KG1 (cell line): ENCODE results near the gene ZEB2.

Source experiments
- DNase-seq: peaks from one replicate; lab custom pipeline; 2025; lab: John Stamatoyannopoulos, UW

The ZEB2 gene

DNA sequence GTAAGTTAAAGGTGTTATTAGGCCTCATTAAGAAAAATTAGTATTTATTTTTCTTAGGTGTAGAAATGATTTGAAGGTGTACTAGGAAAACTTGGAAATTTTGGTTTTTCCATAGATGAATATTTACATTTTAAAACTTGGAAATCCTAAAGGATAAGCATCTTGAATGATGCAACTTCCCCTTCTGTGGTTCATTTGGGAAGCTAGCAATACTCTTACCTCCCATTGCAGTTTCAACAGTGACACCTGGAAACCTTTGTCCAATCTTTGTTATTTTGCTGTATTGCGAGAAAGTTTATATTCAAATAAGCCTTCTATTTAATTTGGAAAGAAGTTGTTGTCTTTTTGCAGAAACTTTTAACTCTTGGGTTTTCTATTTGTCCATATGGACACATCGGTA is 68.5 kb downstream of the ZEB2 start:
- DNase-seq = no peak

DNA sequence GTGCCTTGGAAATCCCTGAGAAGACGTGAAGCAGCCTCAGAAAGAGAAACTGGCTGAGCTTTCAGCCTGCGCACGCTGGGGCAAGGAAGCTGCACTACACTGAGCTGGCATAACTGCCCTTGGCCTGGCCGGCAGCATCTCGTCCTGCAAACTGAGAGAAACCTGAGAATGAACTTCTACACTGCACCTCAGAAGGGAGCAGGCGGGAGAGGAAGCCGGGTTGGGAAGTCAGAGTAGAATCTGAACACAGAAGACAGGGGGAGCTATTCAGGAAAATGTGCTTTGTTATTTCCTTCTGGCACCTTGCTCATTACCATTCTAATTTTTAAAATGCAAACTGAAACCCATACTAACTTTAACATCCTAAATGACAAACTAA is 70.9 kb downstream of the ZEB2 start:
- DNase-seq = no peak

DNA sequence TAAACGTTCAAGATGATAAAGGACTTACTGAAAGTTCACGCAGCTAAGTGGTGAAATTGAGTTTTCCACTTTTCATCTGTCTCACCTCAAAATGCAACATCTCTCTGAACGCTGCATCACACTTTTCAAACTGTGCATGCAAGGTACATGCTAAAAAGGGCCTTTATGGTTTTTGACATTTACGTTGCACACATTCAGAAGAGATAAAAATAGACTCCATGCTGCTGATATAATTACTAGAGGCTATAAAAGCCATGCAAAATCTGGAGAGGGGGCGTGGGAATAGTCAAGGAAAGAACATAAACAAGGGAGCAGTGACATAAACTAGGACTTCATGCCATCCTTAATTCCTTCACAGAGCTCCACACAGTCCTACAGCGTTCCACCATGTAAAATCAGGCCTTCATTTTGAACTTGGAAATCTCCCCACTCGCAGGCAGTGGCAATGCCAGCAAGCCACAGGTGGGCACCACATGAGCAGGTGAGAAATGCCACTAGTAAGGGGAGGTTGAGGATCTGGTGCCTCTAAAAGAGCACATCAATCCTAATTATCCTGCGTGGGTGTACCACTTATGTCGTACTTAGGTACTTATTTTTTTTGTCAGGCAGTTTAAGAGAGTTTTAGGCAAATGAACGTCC is 71.4 kb downstream of the ZEB2 start:
- DNase-seq = no peak

DNA sequence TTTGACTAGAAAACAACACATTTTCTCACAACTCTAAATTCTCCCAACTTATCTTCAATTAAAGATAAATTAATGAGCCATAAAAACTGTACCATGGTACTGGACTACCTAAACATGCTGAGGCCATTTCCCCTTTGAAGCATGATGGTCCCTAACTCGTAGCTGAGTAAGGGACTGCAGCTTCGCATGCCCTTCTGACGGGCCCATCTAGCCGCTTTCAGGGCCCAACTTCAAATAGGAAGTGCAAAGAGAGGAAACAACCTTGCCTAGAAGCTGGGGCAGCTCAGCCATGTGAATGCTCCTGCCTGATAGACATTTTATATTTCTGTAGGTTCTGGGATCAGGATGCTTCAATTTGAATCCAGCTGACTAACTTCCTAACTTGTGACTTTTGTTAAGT is 72.4 kb downstream of the ZEB2 start:
- no peak for DNase-seq

DNA sequence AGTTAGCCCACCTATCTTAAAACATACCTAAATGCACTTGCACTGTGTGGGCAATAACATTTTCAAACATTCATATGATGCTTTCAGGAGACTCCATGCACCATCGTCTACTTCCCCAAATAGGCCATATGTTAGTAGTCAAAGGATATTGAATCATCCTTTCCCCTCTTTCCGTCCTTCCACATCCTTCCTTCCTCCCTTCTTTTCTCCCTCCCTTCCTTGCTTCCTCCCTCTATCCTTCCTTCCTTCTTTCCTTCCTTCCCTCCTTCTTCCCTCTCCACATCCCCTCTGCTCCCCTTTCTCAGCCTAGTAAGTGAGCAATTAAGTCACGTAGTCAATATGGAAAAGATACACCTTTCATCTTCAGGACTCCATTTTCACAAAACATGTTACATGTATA is 73.8 kb downstream of the ZEB2 start:
- no peak for DNase-seq

DNA sequence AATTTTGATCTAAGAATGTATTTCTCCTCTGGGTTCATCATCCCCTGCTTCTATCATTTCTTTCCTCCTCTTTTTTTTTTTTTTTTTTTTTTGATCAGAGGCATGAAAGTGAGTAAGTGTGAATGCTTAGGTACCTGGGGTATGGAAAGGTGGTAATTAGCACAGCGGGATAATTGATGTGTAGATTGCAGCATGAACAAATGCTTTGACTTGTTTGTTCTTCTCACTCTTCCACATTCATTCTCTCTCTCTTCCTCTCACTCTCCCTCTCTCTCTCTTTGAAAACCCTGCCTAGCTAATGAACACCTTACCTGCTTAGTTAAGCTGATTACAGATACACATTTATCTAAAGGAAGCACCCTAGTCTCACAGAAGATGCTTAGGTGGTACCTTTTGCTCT is 74.7 kb downstream of the ZEB2 start:
- DNase-seq = no peak

DNA sequence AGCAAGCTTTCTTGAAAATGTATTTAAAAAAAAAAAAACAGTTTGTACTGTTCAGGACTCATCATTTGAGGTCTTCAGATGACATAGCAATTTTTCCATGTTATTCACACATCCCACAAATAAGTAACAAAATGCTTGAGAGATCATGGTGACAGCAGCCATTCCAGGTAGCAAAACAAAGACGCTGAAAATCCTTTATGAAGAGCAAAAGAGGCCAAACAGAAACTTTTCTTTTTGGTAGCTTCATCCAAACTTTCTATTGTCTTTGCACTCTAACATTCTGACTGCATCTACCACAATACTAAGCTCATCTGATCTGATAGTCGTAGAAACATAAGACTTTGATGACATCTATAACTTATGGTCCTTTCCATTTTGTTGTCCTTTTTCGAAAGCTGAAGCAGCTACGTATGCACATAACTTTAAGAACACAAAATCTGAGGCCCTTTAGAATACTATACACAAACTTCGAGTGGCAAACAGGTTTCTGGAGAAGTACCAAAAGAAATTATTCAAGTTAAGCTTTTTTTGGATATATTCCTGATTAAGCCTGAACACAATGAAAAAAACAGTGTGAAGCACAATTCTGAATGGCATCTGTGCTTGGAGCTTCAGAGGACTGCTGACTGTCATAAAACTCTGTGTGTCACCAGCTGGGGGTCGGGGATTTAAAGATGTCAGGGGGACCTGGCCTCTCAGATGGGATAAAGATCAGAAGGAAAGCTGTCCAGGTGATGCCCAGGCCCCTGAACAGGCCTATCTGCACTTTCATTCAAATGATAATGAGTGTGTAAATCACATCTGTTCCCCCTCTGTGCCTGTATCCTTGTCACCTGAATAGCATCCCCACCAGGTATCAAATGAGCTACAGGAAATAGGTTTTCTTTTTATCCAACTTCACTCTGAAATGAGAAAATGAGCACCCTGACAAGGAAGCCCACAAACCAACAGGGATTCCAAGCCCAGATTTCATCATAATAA is 75.8 kb downstream of the ZEB2 start:
- DNase-seq = no peak

DNA sequence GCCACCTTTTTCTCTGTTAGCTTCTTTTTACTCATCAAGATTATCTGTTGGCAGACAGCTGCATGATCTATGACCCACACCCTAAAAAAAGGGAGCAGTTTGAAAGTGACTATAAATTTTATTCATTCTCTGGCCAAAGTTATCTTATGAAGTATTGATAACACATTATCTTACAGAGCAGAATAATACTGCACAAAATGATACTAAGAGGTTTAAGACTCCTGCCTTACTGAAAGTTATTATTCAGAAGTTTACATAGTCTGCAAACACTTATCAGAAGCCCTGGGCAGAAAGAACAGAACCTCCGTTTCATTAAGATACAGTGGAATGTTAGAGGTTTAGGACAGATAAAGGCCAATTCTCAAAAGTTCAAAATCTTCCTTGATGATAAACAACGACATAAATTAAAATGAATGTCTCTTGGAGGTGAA is 78.2 kb downstream of the ZEB2 start:
- no peak for DNase-seq

DNA sequence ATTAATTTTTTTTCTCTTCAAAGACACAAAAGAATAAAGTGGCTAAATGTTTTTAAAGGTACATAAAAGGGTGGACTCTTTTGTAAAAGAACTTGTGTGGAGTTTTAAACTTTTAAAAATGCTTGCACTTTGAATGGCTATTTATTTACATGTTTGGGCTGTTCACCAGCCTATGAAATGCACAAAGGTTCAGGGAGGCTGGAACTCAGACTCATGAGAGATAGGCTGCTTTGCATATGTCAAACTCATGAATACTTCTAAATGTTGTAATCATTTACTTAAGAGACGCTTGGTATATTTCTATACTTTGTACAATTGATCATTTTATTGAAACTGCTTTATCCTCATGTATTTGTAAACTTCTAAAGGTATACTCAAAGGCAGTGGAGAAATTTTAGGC is 79.9 kb downstream of the ZEB2 start:
- DNase-seq = no peak

DNA sequence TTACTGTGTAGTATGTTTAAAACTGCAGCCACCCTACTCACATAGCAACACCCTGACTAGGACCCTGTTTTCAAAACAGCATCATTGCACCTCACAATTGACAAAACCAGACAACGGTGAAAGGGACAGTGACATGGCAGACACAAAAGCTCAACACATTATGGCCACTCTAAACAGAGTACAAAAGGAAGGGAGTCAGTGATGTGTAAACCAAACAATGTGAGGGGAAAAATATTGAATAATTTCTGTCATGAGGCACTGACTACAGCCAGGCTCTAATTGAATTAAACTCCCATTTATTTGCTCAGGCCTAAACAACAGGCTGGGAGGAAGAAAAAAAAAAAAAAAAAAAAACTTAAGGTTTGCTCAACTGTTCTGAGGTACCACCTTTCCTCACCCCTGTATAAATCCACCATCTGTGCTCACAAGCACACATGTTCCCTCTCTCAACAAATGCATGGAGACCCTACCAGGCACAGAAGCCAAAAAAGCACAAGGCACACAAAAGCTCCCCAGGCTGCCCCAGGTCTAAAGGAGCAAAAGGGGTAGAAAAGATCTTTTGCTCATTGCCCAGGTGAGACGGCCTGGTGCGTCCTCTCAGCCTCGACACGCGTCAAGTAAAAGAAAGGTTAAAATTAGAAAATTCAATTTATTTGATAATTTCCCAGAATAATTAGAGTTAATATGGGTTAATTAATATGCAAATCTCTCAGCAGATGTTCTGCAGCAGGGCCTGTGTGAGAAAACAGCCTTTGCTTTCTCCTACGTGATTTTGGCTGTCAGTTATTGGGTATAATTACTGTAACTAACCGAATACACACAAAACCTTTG is 80.9 kb downstream of the ZEB2 start:
- no peak for DNase-seq

DNA sequence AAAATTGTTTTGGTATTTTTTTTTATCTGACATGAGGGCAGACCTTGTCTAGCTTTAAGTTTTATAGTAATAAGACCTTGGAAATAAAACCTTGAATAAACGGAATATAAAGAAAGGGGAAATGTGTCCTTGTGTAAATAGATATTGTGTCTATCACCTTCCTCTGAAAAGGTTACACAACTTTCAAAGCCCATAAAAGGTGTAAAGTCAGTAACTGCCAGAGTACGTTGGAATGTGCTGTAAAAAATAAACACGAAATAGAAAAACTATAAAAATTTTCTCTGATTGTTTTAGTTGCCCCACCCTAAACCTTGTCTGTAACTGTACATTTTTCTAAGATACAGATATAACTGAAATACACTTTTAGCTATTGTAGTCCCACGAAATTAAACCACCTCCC is 82.3 kb downstream of the ZEB2 start:
- DNase-seq = no peak

DNA sequence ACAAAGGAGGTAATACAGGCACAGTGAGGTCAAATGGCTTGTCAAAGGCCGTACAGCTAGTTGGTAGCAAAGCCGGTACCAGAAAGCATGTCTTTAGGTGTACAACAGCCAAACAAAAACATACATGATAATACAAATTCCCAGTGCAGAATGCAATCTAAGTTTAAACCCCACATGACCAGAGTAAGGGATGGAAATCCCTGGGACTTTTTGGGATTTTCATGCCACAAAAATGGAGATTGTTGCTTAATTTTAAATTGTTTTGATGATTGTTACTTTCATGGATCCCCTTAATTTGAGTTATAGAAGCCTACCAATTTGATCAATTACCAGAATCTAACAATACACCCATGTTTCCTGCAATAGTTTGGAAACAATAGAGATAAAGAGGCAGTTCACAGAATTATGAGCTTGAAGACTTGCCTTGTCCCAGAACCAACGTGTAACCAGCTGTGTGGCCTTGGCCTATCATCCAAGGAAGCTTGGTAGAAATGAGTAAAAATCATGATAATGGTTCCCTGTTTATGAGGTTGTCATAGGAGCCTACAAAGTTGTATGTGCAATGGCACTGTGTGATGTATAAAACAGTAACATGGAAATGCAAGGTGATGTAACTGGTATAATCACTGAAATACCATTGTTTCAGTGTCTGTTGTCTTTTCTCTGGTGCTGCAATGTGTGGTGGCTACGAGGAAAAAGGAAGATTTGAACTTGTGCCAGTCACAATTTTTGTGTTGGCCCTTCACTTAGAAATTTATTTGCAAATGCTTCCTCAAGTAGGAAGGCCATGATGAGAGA is 85.3 kb downstream of the ZEB2 start:
- DNase-seq = no peak

DNA sequence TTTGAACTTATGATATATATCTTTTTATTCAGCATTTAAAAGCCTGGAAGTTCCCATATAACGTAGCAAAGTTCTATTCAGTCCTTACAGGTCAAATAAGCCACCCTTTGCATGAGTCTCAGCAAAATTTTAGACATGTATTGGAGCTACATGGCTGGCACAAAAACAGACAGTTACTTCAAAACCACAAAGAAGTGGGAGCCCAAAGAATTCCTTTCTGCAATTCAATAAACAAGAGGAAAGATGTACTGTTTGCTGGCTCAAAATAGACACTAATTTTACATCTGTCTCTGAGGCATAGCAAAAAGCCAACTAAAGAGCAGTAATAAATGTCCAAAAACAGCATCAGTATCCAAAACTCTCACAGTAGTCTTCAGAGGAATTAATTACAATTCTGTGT is 87.0 kb downstream of the ZEB2 start:
- DNase-seq = no peak

DNA sequence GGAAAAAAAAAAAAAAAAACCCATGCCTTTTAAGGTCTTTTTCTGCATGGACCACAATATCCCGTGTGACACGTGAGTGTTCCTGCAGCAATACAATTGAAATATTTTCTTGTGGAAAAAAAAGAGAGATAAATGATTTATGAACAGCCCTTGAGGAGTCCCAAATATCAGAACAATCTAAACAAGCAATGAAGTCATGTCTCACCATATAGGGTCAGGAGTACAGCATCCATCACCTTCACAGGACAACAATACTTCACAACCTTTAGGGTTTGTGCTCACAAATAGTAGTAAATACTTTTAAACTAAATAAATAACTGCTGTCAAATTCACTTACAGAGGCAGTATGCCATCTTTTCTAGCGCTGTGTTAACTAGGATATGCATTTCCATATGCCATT is 87.9 kb downstream of the ZEB2 start:
- no peak for DNase-seq

DNA sequence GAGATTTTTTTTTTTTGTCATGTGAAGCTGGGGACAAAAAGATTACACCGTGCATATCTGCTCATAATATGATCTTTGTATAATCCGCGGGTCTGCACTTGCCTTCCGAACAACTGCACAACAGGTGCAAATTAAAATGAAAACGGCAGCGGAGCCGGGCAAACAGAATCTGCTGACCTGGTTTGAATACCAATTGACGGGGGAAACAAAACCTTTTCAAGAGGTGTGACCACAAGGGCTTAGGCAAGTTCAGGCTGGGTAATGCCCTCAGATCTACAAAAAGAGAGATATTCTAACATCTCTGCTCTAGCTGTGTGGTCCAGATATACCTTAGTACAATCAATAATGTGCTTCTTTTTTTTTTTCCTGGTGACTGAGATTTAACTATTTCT is 88.5 kb downstream of the ZEB2 start:
- no peak for DNase-seq

DNA sequence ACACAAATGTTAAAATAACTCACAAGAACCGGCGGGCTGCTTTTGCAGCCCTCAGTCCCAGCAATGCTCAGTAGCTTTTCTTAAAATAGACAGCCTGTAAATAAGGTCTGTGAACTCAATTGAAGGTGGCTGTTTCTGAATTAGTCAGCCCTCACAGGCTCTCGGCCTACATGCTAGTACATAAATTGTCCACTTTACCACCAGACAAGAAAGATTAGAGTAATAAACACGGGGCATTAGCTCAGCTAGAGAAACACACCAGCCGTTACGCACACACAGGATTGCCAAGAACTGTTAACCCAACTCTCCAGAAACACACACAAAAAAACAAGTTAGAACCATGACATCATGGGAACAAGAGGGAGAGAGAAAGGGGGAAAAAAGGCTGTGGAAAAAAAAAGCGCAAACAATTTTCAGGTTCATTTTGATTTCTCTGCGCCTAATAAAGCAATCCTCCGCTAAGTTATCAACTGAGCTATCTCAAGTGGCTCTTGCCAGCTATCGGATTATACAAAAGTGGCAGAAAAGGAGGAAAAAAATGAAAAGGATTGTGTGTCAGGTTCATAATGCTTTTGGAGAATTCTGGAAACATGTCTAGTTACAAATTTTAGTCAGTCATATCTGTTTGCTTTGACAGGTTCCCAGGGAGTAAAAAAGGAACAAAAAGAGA is 89.1 kb downstream of the ZEB2 start:
- DNase-seq = no peak

DNA sequence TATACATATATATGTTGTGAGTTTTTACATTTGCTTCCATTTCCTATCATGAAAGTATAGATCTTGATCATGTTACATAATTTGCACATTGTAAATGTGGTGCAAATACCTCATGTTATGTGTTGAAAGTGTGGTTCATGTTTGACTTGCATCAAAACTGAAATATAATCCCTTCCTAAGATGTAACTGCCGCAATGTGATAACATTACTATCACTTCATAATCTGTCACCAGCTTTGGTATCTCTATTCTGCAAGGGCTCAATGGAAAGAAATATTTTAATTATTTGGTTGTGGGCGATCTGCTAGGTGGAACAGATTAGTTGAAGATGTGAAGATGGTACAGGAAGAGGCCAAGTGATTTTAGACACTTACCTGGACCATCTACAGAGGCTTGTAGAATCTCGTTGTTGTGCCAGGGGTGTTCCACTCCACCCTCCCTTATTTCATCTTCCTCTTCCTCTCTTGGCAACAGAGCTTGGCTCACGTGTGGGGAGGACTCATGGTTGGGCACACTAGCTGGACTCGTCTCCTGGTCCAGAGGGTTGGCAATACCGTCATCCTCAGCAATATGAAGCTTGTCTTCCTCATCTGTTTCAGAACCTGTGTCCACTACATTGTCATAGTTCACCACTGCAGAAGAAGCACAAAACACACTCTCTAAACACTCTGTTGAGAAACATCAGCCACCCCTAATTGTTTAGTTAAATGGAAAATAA is 90.4 kb downstream of the ZEB2 start:
- DNase-seq = no peak

DNA sequence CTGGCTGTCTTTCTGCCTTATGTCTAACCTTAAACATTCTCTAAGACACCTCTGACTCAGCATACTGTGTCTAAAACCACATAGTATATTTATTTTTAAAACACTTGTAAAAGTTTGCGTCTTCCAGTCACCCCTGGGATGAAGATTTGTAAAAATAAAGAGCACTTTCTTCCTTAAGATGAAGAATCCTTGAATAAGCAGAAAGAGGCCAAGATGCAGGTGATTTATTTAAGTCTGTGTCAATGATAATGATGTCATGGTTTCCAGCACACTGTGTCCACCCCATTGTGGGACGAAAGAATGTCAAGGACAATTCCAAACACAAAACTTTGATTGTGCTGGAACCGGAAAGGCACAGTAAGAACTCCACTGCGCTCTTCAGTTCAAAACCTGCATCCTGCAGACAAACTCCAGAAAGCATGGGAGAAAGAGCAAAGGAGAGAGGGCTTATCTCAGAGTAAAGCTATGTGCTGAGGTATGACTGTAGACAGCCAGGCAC is 92.9 kb downstream of the ZEB2 start:
- no peak for DNase-seq

DNA sequence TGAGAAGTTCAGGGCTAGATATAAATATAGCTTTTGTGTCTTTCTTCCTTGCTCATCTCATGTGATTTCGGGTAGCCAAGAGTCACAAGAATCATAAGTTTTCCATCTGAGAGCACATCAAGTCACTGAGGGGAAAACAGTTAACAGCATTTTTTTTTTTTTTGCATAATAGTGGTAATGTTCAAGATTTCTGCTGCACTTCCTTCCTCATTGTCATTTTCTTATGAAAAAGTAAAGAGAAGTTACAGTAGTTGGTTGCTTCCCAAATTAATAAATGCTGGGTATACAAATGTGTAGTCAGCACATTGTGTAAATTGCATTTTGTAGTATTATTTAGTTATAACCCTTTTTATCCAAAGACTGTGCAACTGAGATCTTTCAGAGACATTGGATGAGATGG is 93.6 kb downstream of the ZEB2 start:
- DNase-seq = no peak

DNA sequence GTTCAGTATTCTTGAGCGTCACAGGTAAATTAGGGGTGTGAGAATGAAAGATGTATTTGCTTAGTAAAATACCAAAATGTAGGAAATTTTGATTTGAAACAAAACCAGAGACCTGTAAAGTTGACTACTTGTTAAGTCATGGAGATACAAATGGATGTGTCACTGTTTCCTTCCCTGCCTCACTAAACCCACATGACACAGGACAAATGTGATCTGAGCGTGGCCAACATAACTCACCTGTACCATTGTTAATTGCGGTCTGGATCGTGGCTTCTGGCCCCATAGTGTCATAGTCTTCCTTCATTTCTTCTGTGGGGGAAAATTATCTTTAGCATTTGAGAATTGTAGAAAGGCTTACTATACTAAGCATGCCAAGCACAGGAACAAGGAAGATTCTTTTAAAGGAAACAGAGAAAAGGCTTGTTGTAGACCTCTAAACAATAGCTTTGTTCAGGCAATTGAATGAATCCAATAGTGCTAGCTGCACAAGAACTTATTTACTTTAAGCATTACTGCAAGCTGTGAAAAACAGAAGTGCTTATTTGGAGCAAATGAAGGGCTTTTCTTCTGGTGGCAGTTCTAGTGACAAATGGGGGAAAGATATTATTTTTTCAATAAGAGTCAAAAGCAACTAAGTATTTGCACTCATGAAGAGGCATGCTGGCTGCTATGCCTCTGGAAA is 95.2 kb downstream of the ZEB2 start:
- DNase-seq = no peak
